ENCODE results near the gene RFC5.
"Not testable (repeated sequence)": the region's sequence is repeated elsewhere in the genome, so short reads cannot be mapped to it uniquely, and the experiment has no call there.

The RFC5 gene

DNA sequence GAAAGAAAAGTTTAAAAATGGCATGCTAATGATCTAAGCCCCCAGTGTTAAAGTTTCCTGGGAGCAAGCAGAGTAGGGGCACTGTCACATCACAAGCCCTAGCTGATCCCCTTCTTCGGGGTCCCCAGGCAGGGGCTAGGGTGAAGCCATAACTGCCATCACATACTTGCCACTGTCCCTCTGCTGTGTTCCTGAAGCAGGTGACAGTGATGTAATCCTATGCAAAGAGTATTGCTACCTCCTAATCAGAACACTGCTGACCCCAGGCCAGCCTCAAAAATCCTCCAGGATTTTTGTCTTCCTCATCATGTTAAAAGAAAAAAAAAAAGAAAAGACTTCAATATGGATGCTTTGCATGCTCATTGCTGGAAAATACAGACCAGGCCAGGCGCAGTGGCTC lies 1.2 kb upstream of the RFC5 start:
- DNase-seq (ENCODE audit: low read depth, low spot score) = no peak

DNA sequence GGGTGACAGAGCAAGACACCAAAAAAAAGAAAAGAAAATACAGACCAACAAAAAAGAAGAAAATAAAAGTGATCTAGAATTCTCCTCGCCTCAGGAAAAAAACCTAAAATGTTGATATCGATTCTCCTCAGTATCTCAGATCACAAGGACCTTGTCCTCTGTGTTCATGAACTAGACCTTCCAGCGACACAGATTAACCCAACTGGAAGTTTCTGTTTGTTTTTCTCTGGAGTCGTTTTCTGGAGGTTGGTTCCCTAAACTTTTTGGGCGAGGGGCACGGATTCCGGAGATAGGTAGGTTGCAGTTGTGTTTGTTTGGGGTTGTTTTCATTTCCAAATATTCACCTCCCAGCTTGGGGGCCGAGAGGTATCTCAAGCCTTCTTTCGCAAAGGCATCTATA lies 559 bp upstream of the RFC5 start:
- DNase-seq (ENCODE audit: low read depth, low spot score) = no peak

DNA sequence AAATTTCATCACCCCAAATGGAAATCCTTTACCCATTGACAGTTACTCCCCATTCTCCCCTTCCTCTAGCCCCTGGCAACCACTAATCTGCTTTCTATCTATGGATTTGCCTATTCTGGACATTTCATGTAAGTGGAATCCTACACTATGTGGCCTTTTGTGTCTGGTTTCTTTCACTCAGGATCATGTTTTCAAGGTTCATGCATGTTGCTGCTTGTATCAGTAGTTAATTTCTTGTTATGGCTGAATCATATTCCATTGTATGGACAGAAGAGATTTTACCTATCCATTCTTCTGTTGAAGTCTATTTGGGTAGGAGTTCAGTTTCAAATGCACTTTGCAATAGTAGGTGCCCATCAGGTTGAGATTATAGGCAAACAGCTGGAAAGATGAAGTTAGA lies 1.4 kb downstream of the RFC5 start:
- no peak for DNase-seq (ENCODE audit: low read depth, low spot score)

DNA sequence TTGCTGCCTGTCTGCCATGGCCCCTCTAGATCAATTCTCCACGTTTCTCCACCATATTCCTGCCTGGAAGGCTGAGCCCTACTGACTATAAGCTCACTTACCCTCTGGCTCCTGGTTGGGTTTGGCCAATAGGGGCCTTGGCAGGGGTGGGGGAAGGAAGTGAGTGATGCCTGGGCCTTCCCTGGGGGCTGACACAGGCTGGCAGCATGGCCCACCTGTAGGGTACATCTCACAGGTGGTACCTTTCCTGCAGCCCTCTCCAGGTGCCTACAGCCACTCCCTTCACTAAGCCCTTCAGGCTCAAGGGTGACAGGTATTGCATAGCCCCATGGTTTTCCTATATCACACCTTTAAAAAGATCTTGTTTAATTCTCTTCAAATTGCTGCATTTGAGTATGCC lies 3.5 kb downstream of the RFC5 start:
- DNase-seq (ENCODE audit: low read depth, low spot score) = no peak

DNA sequence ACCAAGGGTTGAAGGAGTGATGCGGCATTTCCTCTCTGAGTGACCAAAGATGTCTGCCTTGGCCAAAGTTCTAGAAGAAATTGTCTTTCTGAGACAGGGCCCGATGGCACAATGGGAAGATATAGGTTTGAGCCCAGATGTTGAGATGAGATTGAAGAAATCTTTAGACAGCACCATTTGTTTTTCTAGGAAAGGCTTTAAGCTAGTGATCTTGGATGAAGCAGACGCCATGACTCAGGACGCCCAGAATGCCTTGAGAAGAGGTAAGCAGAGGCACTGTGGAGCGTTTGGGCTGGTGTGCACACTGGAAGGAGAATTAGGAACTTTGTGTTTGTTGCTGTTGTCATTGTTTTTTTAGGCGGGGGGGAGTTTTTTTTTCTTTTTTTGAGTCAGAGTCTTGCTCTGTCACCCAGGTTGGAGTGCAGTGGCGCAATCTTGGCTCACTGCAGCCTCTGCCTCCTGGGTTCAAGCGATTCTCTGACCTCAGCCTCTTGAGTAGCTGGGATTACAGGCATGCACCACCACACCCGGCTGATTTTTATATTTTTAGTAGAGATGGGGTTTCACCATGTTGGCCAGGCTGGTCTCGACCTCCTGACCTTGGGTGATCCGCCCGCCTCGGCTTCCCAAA lies 5.7 kb downstream of the RFC5 start:
- not testable (repeated sequence) for DNase-seq (ENCODE audit: low read depth, low spot score)

DNA sequence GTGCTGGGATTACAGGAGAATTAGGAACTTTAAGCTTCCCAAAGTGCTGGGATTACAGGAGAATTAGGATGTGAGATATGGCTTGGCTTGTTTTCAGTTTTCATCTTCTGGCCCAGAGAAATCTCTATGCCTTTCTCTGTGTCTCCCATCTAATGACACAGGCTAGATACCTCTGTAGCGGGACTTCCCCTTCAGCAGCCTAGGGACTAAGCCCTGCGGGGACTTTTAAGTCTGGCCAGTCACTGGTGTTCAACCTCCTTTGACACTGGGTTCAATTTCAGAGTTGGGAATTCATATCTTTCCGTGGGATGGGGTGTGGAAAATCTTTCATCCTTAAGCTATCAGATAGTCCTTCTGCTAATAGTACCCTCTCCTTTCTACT lies 6.2 kb downstream of the RFC5 start:
- no peak for DNase-seq (ENCODE audit: low read depth, low spot score)

DNA sequence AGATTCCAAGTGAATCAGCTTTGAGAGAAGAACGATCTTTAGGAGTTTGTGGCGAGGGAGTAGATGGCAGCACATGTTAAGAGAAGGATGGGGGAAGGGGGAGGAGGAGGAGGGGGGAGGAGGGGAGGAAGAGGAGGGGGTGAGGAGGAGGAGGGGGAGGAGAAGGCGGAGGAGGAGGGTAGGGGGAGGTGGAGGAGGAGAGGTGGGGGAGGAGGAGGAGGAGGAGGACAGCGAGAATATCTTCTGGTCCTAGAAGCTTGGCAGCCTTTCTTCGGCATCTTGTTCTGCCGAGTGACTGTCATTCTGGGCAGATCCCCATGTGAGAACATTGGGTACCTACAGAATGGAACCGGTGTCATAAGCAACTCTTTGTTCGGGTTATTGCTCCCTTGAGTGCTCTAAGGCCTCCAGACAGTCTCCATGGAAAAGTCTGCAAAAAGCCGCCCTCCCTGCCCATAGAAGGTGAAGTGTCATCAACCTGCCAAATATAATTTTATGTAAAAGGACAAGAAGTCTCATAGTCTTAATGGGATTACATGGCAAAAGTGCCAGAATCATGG lies 6.9 kb downstream of the RFC5 start:
- no peak for DNase-seq (ENCODE audit: low read depth, low spot score)

DNA sequence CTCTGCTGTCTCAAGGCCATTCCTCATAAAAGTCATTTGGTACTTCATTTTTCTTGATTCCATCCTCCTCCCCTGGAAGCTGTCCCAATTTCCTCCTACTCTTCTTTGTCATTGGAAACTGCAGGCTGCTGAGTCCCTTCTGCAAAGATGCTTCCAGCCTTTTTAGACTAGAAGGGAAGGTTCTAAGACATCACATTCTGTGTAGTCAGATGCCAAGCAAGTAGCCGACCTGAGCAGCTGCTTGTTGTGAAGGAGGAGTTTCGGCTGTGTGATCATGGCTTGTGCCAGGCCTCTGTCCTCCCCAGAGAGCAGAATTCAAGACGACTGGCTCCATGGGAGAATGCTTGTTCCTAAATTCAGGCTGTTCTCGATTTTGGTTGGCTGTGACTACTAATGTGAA lies 8.7 kb downstream of the RFC5 start:
- DNase-seq (ENCODE audit: low read depth, low spot score) = no peak

DNA sequence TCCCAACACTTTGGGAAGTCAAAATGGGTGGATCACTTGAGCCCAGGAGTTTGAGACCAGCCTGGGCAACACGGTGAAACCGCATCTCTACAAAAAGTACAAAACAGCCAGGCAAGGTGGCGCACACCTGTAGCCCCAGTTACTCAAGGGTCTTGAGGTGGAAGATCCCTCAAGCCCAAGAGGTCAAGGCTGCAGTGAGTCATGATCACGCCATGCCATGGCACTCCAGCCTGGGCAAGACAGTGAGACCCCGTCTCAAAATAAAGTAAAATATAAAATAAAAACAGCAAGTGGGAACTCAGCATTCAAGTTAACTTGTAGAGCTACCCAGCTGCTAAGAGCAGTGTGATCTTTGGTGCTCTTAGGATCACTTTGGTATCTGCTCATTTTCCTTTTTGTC lies 12.7 kb downstream of the RFC5 start:
- DNase-seq (ENCODE audit: low read depth, low spot score) = no peak

DNA sequence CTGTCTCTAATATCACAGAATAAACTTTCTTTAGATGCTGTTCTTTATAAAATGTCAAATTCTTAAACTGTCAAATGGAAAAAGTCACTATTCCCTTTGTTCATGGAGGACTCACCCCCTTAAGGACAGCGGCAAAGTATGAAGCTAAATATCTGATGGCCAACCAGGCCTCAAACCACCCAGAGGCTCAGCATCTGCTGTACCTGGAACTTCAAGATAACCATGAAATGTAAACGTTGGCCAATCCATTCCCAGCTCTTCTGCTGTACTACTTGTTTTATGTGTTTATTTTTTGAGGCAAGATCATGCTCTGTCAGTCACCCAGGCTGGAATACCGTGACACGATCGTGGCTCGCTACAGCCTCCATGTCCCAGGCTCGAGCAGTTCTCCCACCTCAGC lies 15.7 kb downstream of the RFC5 start:
- no peak for DNase-seq (ENCODE audit: low read depth, low spot score)

DNA sequence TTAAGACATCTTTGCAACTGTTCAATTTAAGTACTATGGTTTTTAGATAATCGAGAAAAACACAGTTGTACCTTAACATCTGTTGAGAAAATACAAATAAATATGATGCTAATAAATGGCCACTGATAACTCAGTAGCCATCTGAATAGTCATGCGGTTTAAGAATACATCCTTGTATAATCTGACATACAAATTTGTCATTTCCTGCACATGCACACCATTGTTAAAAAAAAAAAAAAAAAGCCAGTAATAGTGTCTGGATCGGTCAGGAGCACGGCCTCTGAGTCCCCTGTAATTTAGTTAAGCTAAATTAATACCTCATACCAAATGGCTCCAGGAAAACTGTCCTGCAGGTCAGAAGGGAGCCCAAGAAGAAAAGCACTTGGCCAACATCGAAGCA lies 16.8 kb downstream of the RFC5 start:
- DNase-seq (ENCODE audit: low read depth, low spot score) = no peak

DNA sequence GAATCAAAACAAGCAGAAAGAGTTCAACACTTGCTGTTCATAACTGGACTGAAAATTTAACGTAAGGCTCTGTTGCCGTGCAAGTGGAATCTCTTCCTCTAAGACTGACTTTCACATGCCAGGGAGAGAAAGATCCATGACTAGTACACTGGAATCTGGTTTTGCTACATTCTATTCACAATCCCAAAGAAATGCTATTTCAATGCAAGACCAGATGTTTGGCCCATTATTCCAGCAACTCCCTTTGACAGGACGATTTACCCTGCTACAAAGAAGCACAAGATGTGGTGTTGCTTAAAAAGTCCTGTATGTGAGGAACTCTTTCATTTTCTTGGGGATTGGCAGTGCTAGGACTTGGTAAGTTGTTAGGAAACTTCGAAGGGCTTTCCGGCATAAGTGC lies 17.4 kb downstream of the RFC5 start:
- DNase-seq (ENCODE audit: low read depth, low spot score) = no peak

DNA sequence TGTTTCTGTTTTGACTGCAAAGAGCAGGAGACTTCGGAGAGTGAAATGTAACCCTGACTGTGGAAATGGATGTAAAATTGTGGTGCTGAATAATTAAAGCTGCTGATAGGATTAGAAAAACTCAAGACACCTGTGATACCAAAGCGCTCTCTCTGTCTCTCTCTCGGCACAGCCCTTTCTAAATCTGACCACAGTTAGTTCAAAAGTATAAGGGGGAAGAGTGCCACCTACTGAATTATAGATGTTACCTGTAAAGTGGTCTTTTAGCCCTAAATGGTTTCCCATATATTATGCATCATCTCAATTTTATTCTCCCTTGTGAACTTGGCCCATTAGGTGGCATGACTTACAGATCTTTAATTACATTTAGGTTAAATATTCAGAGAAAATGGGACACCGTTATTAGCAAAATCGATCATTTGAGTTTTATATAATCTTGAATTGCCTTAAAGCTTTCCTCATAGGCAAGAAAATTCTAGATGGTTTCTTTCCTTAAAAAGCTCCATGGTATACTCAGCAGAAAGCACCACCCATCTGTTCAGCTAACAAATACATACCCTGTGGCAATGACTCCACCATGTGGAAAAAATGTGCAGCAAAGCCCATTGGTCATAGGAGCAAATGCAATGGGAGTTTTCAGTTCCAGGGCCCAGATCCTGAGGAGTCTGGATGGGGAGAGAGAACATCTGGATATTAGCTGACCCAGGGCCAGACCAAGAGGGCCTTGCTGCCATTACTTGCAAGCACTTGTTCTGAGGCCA lies 18.1 kb downstream of the RFC5 start:
- no peak for DNase-seq (ENCODE audit: low read depth, low spot score)

DNA sequence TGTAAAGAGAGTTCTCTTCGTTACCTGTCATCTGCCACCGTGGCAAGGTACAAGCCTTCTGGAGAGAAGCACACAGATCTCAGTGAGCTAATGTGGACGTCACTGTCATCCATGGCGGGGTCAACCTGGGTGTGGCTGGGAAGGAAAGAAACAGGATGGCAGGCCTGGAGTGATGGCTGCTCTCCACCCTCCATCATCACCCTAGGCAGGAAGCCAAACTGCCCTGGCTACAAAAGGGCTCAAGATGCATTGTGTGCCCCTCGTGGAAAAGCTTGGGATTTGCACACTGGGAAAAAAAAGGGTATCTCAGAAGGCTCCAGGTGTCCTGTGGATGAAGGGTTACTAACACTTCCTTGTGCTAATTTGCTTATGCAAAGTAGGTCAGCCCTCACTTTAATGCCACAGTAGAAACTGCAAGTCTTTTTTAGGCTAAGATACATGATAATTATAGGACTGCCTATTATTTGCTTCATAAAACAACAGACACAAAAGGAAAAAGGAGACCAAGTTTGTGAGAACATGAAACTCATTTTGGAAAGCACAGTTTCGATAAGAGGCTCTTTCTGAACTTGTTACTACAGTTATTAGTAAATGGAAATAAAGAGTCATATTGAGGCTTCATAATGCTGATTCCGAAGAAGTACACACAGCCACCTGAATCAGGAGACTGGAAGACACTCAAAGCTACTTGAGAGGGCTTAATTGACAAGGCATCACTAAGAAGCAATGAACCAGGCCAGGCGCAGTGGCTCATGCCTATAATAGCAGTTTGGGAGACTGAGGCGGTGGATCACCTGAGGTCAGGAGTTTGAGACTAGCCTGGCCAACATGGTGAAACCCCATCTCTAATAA lies 18.9 kb downstream of the RFC5 start:
- DNase-seq (ENCODE audit: low read depth, low spot score) = no peak

DNA sequence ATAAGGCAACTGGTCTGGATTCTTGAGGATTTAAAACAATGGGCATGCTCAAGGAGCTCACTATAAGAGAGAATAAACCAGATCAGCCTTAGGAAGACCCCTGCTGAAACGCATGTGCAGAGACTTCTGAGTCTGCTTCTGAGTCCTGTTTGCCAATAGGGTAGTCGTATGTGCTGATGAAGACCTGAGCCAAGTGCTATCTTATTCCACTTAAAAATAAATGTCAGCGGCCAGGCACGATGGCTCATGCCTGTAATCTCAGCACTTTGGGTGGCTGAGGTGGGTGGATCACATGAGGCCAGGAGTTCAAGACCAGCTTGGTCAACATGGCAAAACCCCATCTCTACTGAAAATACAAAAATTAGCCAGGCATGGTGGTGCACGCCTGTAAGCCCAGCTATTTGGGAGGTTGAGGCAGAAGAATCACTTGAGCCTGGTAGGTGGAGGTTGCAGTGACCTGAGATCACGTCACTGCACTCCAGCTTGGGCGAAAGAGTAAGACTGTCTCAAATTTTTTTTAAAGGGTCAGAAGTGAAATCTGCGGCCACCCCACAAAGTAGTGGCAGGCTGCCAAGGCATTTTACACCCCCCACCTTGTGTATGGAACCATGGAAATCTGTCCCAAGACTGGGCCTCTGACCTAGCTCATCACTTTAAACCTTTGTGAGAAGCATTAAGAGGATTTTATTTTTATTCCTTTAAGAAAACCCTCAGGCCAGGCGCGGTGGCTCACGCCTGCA lies 20.3 kb downstream of the RFC5 start:
- DNase-seq (ENCODE audit: low read depth, low spot score) = no peak

DNA sequence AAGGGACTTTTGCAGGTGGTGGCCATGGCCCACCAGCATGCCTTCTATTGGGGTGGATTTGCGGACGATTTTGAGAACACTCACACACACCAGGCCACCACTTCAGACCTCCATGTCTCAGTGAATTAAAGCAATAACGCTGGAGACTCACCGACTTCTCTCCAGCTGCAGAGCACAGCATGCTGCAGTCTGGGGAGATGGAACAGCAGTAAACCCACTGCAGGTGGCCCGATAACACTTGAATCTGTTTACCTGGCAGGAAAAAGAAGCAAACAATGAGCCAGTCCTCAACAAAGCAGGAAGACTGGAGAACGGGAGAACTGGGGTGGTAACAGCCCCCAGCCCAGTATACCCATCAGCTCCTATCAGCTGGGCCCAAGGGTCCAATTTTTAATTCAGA lies 21.6 kb downstream of the RFC5 start:
- no peak for DNase-seq (ENCODE audit: low read depth, low spot score)

DNA sequence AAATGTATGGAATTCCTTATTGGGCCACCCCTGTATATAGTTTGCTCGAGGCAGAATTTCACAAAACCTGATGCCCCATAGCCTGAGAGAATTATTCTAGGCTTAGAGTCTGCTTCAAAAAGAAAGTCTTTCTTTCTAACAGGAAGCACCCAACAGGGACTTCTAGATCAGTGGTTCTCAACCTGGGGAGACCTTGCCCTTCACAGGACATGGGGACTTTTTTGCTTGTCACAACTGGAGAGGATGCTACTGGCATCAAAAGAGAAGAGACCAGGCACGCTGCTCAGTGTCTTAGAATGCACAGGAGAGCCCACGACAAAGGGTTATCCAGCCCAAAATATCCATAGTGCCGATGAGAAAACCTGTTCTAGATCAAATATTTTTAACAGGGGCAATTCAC lies 25.6 kb downstream of the RFC5 start:
- no peak for DNase-seq (ENCODE audit: low read depth, low spot score)

DNA sequence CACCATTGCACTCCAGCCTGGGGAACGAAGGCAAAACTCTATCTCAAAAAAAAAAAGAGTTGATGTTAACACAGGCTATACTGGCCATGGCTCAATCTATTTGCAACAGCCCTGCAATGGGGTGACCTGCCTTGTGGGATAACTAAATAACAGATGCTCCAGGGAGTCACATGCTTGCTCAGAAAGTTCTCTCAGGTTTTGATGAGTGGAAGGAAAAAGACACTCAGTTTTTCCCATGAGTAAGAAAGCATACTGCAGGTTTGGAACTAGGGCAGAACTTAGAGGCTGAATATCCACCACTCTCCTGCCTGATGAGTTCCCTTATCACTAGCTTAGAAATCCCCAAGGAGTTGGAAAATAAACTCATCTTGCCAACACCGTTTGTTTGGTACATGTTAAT lies 27.6 kb downstream of the RFC5 start:
- DNase-seq (ENCODE audit: low read depth, low spot score) = no peak

DNA sequence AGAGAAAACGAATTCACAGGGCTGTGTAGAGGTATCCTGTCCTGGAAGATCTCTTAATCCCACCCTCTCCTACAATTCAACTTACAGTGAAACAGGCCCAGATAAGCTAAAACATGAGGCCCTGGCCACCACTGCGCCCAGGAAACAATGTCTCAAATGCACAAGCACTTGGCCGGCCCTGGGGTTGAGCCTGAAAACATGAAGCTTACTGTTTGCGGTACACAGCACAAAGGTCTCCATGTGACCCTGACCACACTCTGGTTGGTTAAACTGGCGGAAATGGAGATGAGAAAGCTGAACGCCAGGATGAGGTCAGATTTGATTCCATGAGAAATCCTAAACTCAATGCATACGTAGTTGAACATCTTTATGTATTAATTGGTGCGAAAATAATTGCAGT lies 28.1 kb downstream of the RFC5 start:
- no peak for DNase-seq (ENCODE audit: low read depth, low spot score)

DNA sequence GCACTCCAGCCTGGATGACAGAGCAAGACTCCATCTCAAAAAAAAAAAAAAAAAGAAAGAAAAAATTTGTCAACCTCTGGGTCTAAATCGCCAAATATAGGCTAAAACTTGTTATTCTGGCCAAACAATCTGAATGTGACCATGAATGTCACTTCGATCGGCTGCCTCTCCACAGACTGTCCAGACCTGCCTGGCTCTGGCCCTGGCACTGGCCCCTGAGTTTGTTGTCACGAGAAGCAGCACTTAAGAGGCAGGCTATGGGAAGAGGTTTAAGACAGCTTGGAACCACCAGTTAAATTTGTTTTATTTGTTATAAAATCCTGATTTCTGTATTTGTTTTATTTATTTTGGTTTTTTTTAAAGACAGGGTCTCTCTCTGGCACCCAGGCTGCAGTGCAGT lies 29.9 kb downstream of the RFC5 start:
- DNase-seq (ENCODE audit: low read depth, low spot score) = no peak

DNA sequence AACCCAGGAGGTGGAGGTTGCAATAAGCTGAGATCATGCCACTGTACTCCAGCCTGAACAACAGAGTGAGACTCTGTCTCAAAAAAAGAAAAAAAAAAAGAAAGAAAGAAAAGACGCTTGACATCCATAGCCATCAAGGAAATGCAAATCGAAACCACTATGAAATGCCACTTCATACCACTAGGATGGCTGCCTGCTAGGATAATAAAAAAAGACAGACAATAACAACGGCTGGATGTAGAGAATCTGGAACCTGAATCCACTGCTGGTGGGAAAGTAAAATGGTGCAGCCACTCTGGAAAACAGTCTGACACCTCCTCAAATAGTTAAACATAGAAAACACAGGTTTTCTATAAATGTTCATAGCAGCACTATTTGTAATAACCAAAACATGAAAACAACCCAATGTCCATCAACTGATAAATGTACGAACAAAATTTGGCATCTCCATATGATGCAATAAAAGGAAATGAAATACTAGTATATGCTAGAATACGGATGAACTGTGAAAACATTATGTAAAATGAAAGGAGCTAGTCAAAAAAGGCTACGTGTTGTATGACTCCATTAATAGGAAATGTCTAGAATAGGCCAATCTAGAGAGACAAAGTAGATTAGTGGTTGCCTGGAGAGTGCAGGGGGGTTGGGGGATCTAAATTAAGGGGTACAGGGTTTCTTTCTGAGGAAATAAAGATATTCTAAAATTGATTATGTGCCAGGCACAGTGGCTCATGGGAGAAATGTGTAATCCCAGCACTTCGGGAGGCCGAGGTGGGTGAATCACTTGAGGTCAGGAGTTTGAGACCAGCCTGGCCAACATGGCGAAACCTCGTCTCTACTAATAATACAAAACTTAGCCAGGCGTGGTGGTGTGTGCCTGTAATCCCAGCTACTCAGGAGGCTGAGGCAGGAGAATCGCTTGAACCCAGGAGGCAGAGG lies 34.7 kb downstream of the RFC5 start:
- DNase-seq (ENCODE audit: low read depth, low spot score) = no peak
